Measurements from ENCODE around the gene CHD6. TPM values are rescaled to one million over a fixed set of nuclear protein-coding genes. Genes with fewer than 3 reads are reported as not detected.

The CHD6 gene
- total and polyA plus RNA-seq, 2 of the 13 experiments (the other 11 are each of a cell fraction or from before 2014, with no cell fraction given), result 14.4 to 52.0 TPM

- Histone ChIP-seq H3K36me3 (replicated peaks in 1 of 2; ENCODE audit: control insufficient read depth in 1 of 2, insufficient read depth in 2 of 2, low read length in 2 of 2) (peaks cover 22 to 59% of the 10 kb centered on the region in 2 experiments), H3K9me3 (ENCODE audit: low read length) (peaks cover 5% of the 10 kb centered on the region; the same call in 1 of the 2 replicates), H4K20me1 (ENCODE audit: insufficient read depth, low read length) (no peaks in the 10 kb centered on the region), H3K4me3 (replicated peaks in 1 of 3; ENCODE audit: insufficient read depth in 1 of 3, low read depth in 2 of 3, low read length in 3 of 3) (no peak overlapping the region), H3K27ac (ENCODE audit: extremely low read length, insufficient read depth, low read length) (no peak overlapping the region), H2AFZ (ENCODE audit: low read length) (no peak overlapping the region), H3K4me1 (ENCODE audit: insufficient read depth, low read length) (no peaks in the 10 kb centered on the region), H3K4me2 (ENCODE audit: low read depth, low read length) (no peak overlapping the region), H3K9ac (ENCODE audit: insufficient read depth, low read depth, low read length) (no peak overlapping the region), H3K27me3 (ENCODE audit: control insufficient read depth in 1 of 2, insufficient read depth in 2 of 2, low read length in 2 of 2) (no peaks in the 10 kb centered on the region), H3K79me2 (ENCODE audit: insufficient read depth, low read length) (no peaks in the 10 kb centered on the region)
- no peak for DNase-seq (ENCODE audit: low spot score)
- 98% methylated on average over 2 of the region's 2 CpGs for WGBS (ENCODE audit: low lambda C conversion rate)
- BruUV-seq (replicated peaks), result no TSS peak
- in situ Hi-C loops (cut with HindIII; ENCODE audit: extremely low pct_ligation_motif_present, low pct_unique_long_range_greater_than_20kb) (no loop called here), intact Hi-C loops (cut with micrococcal nuclease; ENCODE audit: unreplicated experiment) (no loop called here)
- peak; percentile 17; the same call in 2 of the 3 replicates for ATAC-seq
- no peak for FAIRE-seq
- ChIA-PET CTCF (ENCODE audit: low intra/inter-chr PET ratio, low total read pairs) (no interaction called here), POLR2A (no interaction called here)
- TF ChIP-seq KDM4B (CRISPR knock-in tag; IDR thresholded peaks at IDR 0.05), result no peak
- TF ChIP-seq NFE2 (CRISPR knock-in tag; IDR thresholded peaks at IDR 0.05), result no peak
- TF ChIP-seq ZC3H13 (CRISPR knock-in tag; IDR thresholded peaks at IDR 0.05), result no peak
- no peak for TF ChIP-seq HMGA1 (CRISPR knock-in tag; conservative IDR thresholded peaks at IDR 0.05)
- TF ChIP-seq ESRRA (CRISPR knock-in tag; IDR thresholded peaks at IDR 0.05; ENCODE audit: low read depth), result no peak
- TF ChIP-seq TCF7L2 (IDR thresholded peaks at IDR 0.05; ENCODE audit: low read depth, low read length), result no peak
- TF ChIP-seq ZFP41 (CRISPR knock-in tag; IDR thresholded peaks at IDR 0.05; ENCODE audit: borderline replicate concordance), result no peak
- no peak for TF ChIP-seq XRCC5 (optimal IDR thresholded peaks at IDR 0.05; ENCODE audit: low read length)
- no peak for TF ChIP-seq ZNF547 (CRISPR knock-in tag; IDR thresholded peaks at IDR 0.05)
- TF ChIP-seq MNT (IDR thresholded peaks at IDR 0.05), result no peak
- TF ChIP-seq ZNF225 (CRISPR knock-in tag; IDR thresholded peaks at IDR 0.05), result no peak
- TF ChIP-seq ZNF501 (CRISPR knock-in tag; IDR thresholded peaks at IDR 0.05), result no peak
- TF ChIP-seq ZNF234 (CRISPR knock-in tag; conservative IDR thresholded peaks at IDR 0.05), result no peak
- TF ChIP-seq MLX (CRISPR knock-in tag; IDR thresholded peaks at IDR 0.05), result no peak
- no peak for TF ChIP-seq ZNF780A (CRISPR knock-in tag; IDR thresholded peaks at IDR 0.05)
- TF ChIP-seq NFAT5 (CRISPR knock-in tag; IDR thresholded peaks at IDR 0.05), result no peak
- no peak for TF ChIP-seq ZBTB25 (CRISPR knock-in tag; IDR thresholded peaks at IDR 0.05)
- TF ChIP-seq ZNF761 (CRISPR knock-in tag; conservative IDR thresholded peaks at IDR 0.05), result no peak
- TF ChIP-seq ZNF615 (CRISPR knock-in tag; IDR thresholded peaks at IDR 0.05; ENCODE audit: borderline replicate concordance), result no peak
Measured at GRCh38 chr20:41458761-41459160, 159.4 kb downstream of the CHD6 start.

Measured in HepG2 (cell line).